Measurements from ENCODE around the gene JADE2.
"Not testable (repeated sequence)": the region's sequence is repeated elsewhere in the genome, so short reads cannot be mapped to it uniquely, and the experiment has no call there.

The JADE2 gene

GRCh38 chr5:134507452-134507851, 18.0 kb upstream of the JADE2 start:
- no peak for DNase-seq (ENCODE audit: low read depth)

DNA sequence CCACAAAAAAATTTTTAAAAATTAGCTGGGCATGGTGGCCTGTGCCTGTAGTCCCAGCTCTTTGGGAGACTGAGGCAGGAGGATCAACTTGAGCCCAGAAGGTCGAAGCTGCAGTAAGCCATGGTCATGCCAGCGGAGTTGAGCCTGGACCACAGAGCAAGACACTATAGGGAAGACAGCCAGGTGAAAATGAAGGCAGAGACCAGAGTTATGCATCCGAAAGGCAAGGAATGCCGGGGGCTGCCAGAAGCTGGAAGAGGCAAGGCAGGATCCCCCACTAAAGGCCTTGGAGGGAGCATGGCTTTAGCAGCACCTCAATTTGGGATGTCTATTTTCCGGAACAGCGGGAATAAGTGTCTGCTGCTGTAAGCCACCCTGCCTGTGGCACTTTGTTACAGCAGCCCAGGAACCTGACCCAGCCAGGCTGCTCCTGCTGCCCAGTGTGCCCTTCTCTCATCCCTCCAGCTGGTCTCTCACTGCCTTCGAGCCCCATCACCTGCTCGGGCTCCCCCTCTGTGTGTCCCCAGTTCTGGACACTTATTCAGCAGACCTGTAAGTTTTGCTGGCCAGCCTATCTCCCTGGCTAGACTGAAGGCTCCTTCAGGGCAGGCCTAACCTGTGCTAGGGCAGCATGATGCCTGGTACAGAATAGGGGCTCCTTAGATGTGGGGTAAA, 16.8 kb upstream of the JADE2 start:
- DNase-seq (ENCODE audit: low read depth): no peak

GRCh38 chr5:134509308-134510040, 16.0 kb upstream of the JADE2 start:
- no peak for DNase-seq (ENCODE audit: low read depth)

DNA sequence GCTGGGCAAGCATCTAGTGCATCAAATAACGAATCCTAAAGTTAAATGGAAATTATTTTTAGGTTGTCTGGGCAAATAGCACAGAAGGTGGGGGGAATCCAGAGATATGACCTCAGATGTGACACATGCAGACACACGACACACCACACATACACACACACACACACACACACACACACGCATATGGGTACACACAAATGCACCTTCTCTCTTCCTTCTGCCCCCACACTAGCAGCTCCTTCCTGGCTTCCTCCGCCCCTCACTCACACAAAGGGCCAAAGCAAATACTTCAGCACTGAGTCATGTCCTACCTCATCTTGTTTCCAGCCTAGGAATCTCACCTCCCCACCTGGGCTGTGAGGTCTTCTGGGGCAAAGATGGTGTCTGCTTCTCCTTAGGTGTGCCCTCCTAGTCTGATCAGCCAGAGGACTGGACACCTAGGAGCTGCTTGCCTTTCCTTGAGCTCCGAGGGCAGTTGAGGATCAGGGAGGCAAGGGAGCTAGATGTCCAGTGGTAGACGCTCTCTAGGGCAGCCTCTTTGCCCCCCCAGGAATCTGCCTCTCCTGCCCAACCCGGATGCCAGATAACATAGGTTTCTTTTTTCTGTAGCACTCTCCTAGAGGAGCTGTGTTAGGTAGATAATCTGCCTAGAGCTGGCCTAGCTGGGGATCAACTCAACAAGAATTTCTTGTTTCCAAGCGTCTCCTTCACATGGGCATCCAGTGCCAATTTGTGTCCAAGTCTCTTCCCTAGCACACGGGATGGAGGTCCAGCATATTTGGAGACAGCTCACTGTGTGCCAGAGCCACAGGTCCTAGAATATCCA, 14.3 kb upstream of the JADE2 start:
- DNase-seq (ENCODE audit: low read depth): peak; percentile 37

DNA sequence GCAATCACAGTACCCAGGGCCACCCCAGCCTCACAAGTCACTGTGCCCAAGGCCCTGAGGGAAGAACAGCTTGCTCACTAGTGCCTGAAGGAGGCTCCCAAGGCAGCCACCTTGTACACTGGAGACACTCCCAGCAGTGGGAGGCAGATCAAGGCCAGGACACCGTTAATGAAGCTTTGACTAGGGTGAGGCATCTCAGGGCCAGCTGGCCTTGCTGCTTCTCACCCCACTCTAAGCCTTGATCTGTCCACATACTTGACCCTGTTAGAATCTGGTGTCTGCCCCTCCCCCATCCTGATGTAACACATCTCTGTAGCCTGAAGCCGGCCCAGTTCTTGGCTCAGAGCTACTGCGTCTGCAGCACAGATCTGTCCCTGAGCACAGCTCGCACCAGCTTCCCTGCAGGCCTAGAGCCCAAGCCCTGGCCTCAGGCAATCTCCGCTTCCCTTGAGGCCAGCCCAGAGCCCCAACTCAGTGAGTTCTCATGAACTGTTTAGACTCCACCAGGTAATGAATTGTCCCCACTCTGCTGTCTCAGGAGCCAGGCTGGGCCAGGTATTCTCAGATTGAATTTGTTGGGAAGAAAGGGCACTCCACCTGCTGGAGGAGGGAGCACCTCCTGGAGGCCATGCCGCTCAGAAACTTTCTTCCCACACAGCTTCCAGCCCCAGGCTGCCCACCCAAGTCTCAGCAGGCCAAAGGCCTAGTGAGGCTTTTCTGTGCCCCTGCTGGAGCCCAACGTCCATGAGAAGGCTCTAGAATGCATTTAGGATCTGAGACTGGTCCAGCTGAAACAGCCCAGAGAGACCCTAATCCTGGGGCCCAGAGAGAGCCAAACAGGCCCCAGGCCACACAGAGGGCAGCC, 13.4 kb upstream of the JADE2 start:
- no peak for DNase-seq (ENCODE audit: low read depth)

GRCh38 chr5:134512661-134512999, 12.8 kb upstream of the JADE2 start:
- no peak for DNase-seq (ENCODE audit: low read depth)

- no peak for DNase-seq (ENCODE audit: low read depth)
These were observed 9.7 kb upstream of the JADE2 start for GRCh38 chr5:134515801-134516200.

DNA sequence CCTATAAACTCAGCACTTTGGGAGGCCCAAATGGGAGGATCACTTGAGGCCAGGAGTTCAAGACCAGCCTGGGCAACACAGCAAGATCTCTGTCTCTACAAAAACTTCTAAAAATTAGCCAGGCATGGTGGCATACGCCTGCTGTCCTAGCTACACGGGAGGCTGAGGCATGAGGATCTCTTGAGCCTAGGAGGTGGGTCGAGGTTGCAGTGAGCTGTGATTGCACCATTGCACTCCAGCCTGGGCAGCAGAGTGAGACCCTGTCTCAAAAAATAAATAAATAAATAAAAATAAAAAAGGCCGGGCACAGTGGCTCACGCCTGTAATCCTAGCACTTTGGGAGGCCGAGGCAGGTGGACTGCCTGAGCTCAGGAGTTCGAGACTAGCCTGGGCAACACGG, 8.5 kb upstream of the JADE2 start:
- DNase-seq (ENCODE audit: low read depth): not testable (repeated sequence)

GRCh38 chr5:134517553-134517952, 7.9 kb upstream of the JADE2 start:
- DNase-seq (ENCODE audit: low read depth): no peak

DNA sequence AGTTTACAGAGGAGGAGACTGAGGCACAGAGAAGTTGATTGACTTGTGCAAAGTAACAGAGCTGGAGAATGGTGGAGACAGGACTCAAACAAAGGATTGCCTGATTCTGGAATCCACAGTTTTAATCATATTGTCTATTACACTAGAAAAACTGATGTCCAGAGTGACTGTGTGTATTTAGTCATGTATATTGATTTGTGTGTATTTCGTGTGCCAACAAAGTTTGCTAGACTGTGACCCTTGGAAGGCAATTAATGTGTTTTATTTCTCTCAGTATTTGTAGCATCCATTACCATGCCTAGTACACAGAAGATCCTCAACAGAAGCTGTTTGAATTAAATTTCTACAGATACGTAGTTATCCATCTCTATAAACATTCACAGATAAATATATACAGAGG, 5.5 kb upstream of the JADE2 start:
- DNase-seq (ENCODE audit: low read depth): no peak

DNA sequence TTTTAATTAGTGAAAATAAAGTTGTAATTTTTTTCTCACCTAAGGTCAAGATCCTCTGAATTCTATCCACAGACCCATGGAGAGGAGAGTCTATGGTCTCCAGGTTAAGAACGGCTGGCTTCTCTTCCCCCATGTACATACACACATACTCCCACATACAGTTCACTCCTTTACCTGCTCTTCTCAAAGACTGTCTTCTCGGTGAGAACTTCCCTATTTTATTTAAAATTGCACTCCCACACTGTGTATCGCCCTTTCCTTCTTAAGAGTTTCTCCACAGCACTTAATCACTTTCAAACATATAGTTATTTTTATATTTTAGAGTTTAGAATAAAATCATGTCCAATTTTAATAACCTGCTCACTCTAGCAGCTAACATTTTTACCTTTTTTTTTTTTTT, 3.6 kb upstream of the JADE2 start:
- DNase-seq (ENCODE audit: low read depth): no peak

DNA sequence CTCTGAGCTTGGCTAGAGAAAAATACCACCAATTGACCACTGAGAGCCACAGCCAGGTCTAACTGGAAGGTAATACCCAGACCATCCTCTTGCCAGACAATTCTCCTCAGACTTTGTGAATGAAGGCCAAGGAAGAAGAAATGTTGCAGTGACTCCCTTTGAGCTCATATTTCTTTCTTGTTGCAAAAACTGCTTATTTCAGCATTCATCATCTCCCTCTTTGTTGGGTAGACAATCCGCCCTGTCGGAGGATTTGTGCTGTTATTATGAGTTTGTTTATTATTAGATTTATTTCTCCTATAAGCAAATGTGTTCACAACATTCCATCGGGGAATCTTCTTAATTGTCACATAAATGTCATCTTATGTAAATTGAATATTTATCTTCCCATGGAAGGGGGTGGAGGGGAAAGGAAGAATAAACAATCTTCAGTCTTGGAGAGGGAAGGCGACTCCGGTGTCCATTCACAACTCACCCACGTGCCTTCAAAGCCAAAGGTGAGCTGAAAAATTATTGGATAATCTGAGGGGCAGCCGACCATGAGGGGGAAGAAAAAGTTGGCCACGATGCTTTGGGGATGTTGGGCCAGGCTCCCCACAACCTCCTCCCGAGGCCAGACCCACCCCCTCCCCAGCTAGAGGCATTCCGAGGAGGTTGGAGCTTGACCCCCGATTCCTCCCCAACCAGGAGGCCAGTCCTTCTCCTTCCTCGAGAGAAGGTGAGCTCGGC, 1.8 kb upstream of the JADE2 start:
- no peak for DNase-seq (ENCODE audit: low read depth)

- peak; percentile 64 for DNase-seq (ENCODE audit: low read depth)
These were observed 1.1 kb upstream of the JADE2 start for GRCh38 chr5:134524272-134524825.

- peak; percentile 55 for DNase-seq (ENCODE audit: low read depth)
These were observed 413 bp downstream of the JADE2 start for GRCh38 chr5:134525683-134526482.

- peak; percentile 85 for DNase-seq (ENCODE audit: low read depth)
These were observed 1.1 kb downstream of the JADE2 start for GRCh38 chr5:134526483-134527155.

- peak; percentile 76 for DNase-seq (ENCODE audit: low read depth)
These were observed 1.9 kb downstream of the JADE2 start for GRCh38 chr5:134527156-134527960.

- no peak for DNase-seq (ENCODE audit: low read depth)
These were observed 2.5 kb downstream of the JADE2 start for GRCh38 chr5:134527961-134528424.

- no peak for DNase-seq (ENCODE audit: low read depth)
These were observed 3.1 kb downstream of the JADE2 start for GRCh38 chr5:134528556-134528955.

DNA sequence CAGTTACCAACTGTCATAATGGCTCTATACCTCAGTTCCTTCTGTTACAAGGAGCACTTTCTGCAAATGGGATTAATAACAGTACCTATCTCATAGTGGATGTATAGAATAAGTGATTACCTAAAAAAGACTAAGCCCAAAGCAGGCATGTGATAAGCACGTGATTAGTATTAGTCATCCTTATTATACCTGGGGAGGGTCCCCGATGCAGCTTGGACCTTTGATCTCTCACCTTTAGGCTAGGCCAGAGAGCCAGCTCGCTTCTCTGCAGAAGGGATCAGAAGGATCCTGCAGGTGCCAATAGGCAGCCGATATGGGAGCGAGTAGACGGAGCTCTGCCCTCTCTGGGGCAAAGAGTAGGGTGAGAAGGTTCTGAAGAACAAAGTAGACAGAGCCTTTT, 4.0 kb downstream of the JADE2 start:
- DNase-seq (ENCODE audit: low read depth): no peak
